Keratinocyte (primary cell): ENCODE measurements around the gene SDK1. TPM values are rescaled to one million over a fixed set of nuclear protein-coding genes. Genes with fewer than 3 reads are reported as not detected.

ENCODE experiments used
- DNase-seq: peaks from one replicate; pipeline ENCODE4 v3.0.0-alpha.2; 2011; ENCODE audit warnings: low read depth, missing footprints, low spot score
- FAIRE-seq: peaks from 2 replicates; lab custom pipeline; 2011; peaks lifted over from hg19 to GRCh38; lab: Jason Lieb, UNC
- H2AFZ ChIP-seq: 2 replicates; pipeline ENCODE4 v1.6.0; 2012; ENCODE audit warnings: low read length, control low read depth, inconsistent platforms; ENCODE audit not compliant: control insufficient read depth
- H3K27ac ChIP-seq: 2 replicates; pipeline ENCODE4 v1.5.1; 2011; ENCODE audit warnings: low read length; ENCODE audit not compliant: control insufficient read depth, insufficient read depth
- H3K27me3 ChIP-seq: 3 replicates; pipeline ENCODE4 v1.6.0; 2011; ENCODE audit warnings: low read length; ENCODE audit not compliant: control insufficient read depth, insufficient read depth; ENCODE audit errors: extremely low read depth
- H3K36me3 ChIP-seq, 2 experiments: 2 replicates in 1 of 2; 3 replicates in 1 of 2; pipeline ENCODE4 v1.5.1; 2011; ENCODE audit warnings: low read length in 2 of 2, mild to moderate bottlenecking in 1 of 2; ENCODE audit not compliant: control insufficient read depth in 2 of 2, insufficient read depth in 2 of 2; ENCODE audit errors: extremely low read depth in 1 of 2
- H3K4me1 ChIP-seq: 3 replicates; pipeline ENCODE4 v1.5.1; 2011; ENCODE audit warnings: low read length; ENCODE audit not compliant: control insufficient read depth, insufficient read depth; ENCODE audit errors: extremely low read depth
- H3K4me2 ChIP-seq: 3 replicates; pipeline ENCODE4 v1.6.0; 2011; ENCODE audit warnings: low read depth, low read length; ENCODE audit not compliant: control insufficient read depth, insufficient read depth; ENCODE audit errors: extremely low read depth
- H3K4me3 ChIP-seq, 3 experiments: fragments of 200-600 bp in 1 of 3; sonication (generic) in 1 of 3; 2 replicates in 2 of 3; 3 replicates in 1 of 3; pipeline ENCODE4 v1.5.1; 2011 to 2016; ENCODE audit warnings: low read length in 3 of 3, mild to moderate bottlenecking in 3 of 3, control low read depth in 2 of 3, inconsistent platforms in 1 of 3, low read depth in 1 of 3, mixed read lengths in 1 of 3, mixed run types in 1 of 3, moderate library complexity in 1 of 3; ENCODE audit not compliant: control insufficient read depth in 2 of 3, insufficient read depth in 2 of 3; ENCODE audit errors: extremely low read depth in 1 of 3
- H3K79me2 ChIP-seq: 2 replicates; pipeline ENCODE4 v1.6.0; 2012; ENCODE audit warnings: low read length; ENCODE audit not compliant: control insufficient read depth, insufficient read depth
- H3K9ac ChIP-seq: 3 replicates; pipeline ENCODE4 v1.6.0; 2011; ENCODE audit warnings: low read length; ENCODE audit not compliant: control insufficient read depth, insufficient read depth; ENCODE audit errors: extremely low read depth
- H3K9me1 ChIP-seq: 3 replicates; pipeline ENCODE4 v1.6.0; 2011; ENCODE audit warnings: low read length; ENCODE audit not compliant: control insufficient read depth, insufficient read depth; ENCODE audit errors: extremely low read depth
- H3K9me3 ChIP-seq: 2 replicates; pipeline ENCODE4 v1.5.1; 2012; ENCODE audit warnings: low read depth, low read length; ENCODE audit not compliant: control insufficient read depth
- H4K20me1 ChIP-seq: 3 replicates; pipeline ENCODE4 v1.6.0; 2011; ENCODE audit warnings: low read length; ENCODE audit not compliant: control insufficient read depth, insufficient read depth; ENCODE audit errors: extremely low read depth
- CTCF ChIP-seq, 3 experiments: IDR thresholded peaks in 1 of 3; conservative IDR thresholded peaks in 1 of 3; optimal IDR thresholded peaks in 1 of 3; 2 replicates in 2 of 3; 3 replicates in 1 of 3; pipeline versions ENCODE3 to v1.5.1; 2011; ENCODE audit warnings: low read length in 3 of 3, mild to moderate bottlenecking in 3 of 3, moderate library complexity in 2 of 3, control low read depth in 1 of 3, inconsistent platforms in 1 of 3; ENCODE audit not compliant: insufficient read depth in 2 of 3; ENCODE audit errors: extremely low read depth in 1 of 3
- EZH2 ChIP-seq: IDR thresholded peaks from one replicate; pipeline ENCODE4 v1.6.1; 2012; ENCODE audit warnings: inconsistent platforms, mild to moderate bottlenecking, low read length, moderate library complexity
- dilution Hi-C: fragments of 300-500 bp; cut with MboI; formaldehyde crosslinking; loops from one replicate; pipeline ENCODE4 v1.7.0; 2020; ENCODE audit warnings: low sequenced_read_pairs; ENCODE audit not compliant: extremely low pct_ligation_motif_present
- polyA plus RNA-seq, 5 experiments: library from polyadenylated mRNA; depleted of rRNA in 3 of 5; stranded (reverse) in 3 of 5; stranded (forward) in 1 of 5; unstranded in 1 of 5; fragments of >200 nt; gene quantifications; 1 replicate in 1 of 5; 2 replicates in 3 of 5; 3 replicates in 1 of 5; pipeline versions ENCODE4 v1.2.1 to v1.2.3, GENCODE V29; 2011 to 2012; ENCODE audit warnings: missing spikeins in 2 of 5, low read depth in 1 of 5, low replicate concordance in 1 of 5

The SDK1 gene
- polyA plus RNA-seq, 1 donor (not counting 4 experiments of a cell fraction or from before 2014, with no cell fraction given) = 0.66 TPM

DNA sequence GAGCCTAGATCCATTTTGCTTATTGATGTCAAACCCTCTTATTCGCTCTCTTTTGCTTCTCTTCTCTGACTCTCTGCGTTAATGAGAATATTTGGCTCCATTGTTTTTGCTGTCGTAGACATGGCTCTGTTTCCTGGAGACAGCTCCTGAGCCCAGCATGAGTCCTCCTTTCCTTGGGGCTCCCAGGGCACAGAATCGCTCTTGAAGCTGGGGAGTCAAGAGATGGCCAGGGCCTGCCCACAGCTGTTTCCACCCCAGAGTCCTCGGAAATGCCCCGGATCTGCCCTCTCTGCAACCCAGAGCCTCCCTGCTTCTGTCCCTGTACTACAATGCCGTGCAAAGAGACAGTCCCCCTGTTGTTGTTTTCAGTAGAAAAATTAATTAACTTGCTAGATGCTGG lies 814.4 kb downstream of the SDK1 start:
- FAIRE-seq = no peak
- Histone ChIP-seq H3K27ac (no peak overlapping the region), H3K9me1 (no peaks in the 10 kb centered on the region), H2AFZ (no peak overlapping the region), H3K4me2 (no peak overlapping the region), H3K79me2 (no peaks in the 10 kb centered on the region), H4K20me1 (no peaks in the 10 kb centered on the region), H3K4me3 (no peak overlapping the region), H3K27me3 (no peaks in the 10 kb centered on the region), H3K4me1 (no peaks in the 10 kb centered on the region), H3K9ac (no peak overlapping the region), H3K9me3 (no peaks in the 10 kb centered on the region), H3K36me3 (peaks cover 0 to 3% of the 10 kb centered on the region in 2 experiments)
- dilution Hi-C loops = no loop called here
- TF ChIP-seq EZH2 (no peak), CTCF (optimal IDR thresholded peaks at IDR 0.05 in 1 of 3, IDR thresholded peaks at IDR 0.05 in 1 of 3, conservative IDR thresholded peaks at IDR 0.05 in 1 of 3; ENCODE audit: extremely low read depth in 1 of 3, insufficient read depth in 2 of 3, low read length in 3 of 3) (no peak)
- no peak for DNase-seq

- FAIRE-seq (no peak), DNase-seq (no peak)
- Histone ChIP-seq H3K4me1 (no peaks in the 10 kb centered on the region), H4K20me1 (no peaks in the 10 kb centered on the region), H3K9me1 (no peaks in the 10 kb centered on the region), H3K79me2 (no peaks in the 10 kb centered on the region), H3K36me3 (peaks cover 0 to 3% of the 10 kb centered on the region in 2 experiments), H2AFZ (no peak overlapping the region), H3K4me3 (no peak overlapping the region), H3K27ac (no peak overlapping the region), H3K9me3 (no peaks in the 10 kb centered on the region), H3K27me3 (no peaks in the 10 kb centered on the region), H3K9ac (no peak overlapping the region), H3K4me2 (no peak overlapping the region)
- dilution Hi-C loops = no loop called here
- TF ChIP-seq EZH2 = no peak
- TF ChIP-seq CTCF (optimal IDR thresholded peaks at IDR 0.05 in 1 of 3, IDR thresholded peaks at IDR 0.05 in 1 of 3, conservative IDR thresholded peaks at IDR 0.05 in 1 of 3; ENCODE audit: extremely low read depth in 1 of 3, insufficient read depth in 2 of 3, low read length in 3 of 3) = no peak
These were observed 815.0 kb downstream of the SDK1 start for GRCh38 chr7:4115941-4116610.
